HG02938 (cell line): ENCODE results near the gene WWOX.

Experiments
- ATAC-seq: cut with Tn5 transposase; IDR thresholded peaks from one replicate; pipeline ENCODE4 v1.9.1; 2021; ENCODE audit warnings: mild to moderate bottlenecking, moderate library complexity; ENCODE audit not compliant: unreplicated experiment

WWOX gene

DNA sequence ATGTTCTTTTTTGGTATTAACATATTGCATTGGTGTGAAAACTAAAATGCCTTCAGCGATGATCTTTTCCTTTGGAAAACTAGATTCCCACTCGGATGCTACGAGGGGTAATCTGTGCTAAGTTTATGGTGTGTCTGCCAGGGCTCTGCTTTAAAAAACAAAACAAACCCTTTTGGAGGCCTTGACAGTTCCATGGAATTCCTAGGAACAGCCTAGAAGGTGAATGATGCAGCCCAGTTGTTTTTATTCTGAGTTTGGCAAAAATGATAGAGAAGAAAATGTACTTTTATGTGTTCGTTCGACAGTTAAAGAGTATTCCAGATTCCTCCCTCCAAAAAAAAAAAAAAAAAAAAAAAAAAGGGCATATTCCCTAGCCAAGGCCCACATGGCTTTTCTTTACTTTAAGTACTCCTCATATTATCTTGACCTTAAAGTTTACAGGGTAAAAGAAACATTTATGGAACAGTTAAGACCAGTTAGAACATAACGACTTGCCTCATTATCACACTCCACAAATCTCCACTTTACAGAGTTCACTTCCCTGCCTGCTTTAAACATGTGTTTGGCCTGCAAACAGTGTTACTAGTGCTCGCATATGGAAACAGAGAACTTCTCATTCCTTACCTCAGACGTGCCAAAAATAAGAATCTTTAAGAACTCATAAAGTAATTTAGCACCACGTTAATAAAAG, 159.1 kb downstream of the WWOX start:
- no peak for ATAC-seq

DNA sequence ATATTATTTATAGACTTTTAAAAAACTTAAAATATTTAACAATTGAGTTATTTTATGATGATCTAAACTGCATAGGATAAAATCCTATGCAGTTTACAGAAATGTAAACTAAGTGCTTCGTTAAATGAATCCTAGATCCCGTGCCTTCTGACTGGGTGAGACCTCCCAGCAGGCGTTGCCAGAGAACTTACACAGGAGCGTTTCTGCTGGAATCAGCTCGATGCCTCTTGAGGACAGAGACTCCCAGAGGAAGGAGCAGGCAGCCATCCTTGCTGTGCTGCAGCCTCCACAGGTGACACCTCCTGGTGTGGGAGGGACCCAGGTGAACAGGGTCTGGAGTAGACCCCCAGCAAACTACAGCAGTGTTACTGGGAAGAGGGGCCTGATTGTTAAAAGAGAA, 160.4 kb downstream of the WWOX start:
- no peak for ATAC-seq

GRCh38 chr16:78264642-78265041, 165.2 kb downstream of the WWOX start:
- no peak for ATAC-seq

DNA sequence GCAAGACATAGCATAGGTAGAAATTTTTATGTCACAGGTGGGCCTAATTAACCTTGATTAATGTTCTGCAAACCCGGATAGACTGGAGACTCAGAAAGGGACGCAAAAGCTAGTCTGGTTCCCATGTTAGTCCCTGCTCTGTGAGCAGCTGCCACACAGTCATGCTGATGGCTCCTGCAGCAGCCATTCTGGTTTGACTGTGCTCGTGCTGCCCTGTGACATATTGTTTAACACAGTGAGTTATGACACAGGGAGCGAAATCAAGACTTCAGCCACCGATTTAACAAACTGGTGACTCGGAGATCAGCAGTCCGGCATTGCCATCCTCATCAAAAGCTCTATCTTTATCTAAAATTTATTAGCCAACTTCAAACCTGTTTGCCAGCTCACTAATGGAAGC, 169.8 kb downstream of the WWOX start:
- ATAC-seq = no peak

- no peak for ATAC-seq
Measured at GRCh38 chr16:78271981-78272380, 172.5 kb downstream of the WWOX start.

- no peak for ATAC-seq
Measured at GRCh38 chr16:78274771-78275170, 175.3 kb downstream of the WWOX start.

GRCh38 chr16:78275420-78275819, 176.0 kb downstream of the WWOX start:
- ATAC-seq = no peak

GRCh38 chr16:78277321-78278055, 178.0 kb downstream of the WWOX start:
- no peak for ATAC-seq

- no peak for ATAC-seq
Measured at GRCh38 chr16:78278056-78278450, 178.6 kb downstream of the WWOX start.

GRCh38 chr16:78281115-78281514, 181.7 kb downstream of the WWOX start:
- no peak for ATAC-seq

- no peak for ATAC-seq
Measured at GRCh38 chr16:78283548-78284251, 184.2 kb downstream of the WWOX start.

- ATAC-seq = no peak
Measured at GRCh38 chr16:78284326-78284725, 184.9 kb downstream of the WWOX start.

GRCh38 chr16:78284957-78285434, 185.5 kb downstream of the WWOX start:
- ATAC-seq = no peak

GRCh38 chr16:78285437-78285922, 186.0 kb downstream of the WWOX start:
- no peak for ATAC-seq

- ATAC-seq = no peak
Measured at GRCh38 chr16:78286065-78286464, 186.6 kb downstream of the WWOX start.

- ATAC-seq = no peak
Measured at GRCh38 chr16:78288888-78289287, 189.4 kb downstream of the WWOX start.

DNA sequence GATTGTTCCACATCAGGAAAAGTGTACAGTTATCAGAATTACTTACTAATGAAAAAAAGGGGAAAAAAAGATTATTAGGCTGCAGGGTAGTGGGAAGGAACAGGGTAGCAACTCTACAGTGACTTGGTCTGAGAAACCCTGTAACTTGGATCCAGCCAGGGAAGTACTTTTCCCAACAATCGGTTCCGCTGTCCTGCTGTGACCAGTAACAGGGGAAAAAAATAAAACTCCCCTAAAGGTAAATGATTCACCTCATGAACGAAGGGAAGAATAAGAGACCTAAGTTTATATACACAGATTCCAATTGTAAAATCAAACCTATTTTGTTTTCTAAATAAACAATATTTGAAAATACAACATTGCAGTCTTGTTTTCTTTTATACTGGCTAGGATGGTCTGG, 189.9 kb downstream of the WWOX start:
- no peak for ATAC-seq

DNA sequence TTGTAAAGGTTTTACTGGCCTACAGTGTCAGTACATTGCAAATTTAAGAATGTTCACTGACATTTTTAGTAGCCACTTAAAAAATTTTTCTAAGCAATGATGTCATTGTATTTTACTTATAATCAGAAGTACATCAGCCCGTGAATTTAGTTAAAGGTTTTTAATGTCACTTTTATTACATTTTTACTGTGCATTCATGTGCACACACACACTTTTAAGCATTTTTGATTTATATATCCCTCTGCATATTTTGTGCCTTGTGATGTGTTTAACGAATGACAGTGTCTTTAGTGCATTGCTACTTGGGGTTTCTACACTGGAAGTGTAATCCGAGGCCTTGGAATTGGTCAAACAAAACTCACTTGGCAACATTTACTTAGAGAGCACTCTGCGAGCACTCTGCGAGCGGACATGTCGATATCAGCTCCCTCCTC, 190.4 kb downstream of the WWOX start:
- no peak for ATAC-seq

GRCh38 chr16:78290395-78290794, 190.9 kb downstream of the WWOX start:
- ATAC-seq = no peak

DNA sequence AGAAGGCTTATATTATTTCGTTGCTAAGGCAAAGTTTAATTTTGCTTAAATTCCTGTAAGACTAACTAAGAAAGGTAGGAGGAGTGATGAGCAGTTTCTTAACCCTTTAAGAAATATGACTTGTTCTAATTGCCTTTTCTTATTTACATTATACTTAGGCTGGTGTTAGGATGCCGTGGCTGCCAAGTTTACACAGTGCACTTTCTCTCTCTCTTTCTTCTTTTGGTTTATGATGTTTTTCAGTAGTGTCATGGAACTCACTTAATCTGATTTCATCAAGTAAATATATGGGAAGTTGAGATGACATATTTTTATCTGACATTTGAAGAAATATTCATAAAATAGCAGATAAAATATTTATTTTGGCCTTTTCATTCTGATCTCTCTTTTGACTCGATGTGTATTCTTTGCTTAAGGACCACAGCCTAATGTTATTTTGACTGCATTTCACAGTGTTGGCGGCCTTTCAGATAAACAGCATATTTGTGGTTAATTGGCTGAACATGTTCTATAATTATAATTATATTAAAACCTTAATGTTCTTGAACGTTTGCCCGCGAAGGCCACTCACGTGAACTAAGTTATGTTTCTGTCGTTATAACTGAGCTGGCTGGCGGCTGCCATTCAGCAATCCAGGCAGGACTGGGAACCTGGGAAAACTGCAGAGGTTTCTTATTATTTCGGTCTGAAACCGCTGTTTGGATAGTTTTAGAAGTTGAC, 191.6 kb downstream of the WWOX start:
- no peak for ATAC-seq

DNA sequence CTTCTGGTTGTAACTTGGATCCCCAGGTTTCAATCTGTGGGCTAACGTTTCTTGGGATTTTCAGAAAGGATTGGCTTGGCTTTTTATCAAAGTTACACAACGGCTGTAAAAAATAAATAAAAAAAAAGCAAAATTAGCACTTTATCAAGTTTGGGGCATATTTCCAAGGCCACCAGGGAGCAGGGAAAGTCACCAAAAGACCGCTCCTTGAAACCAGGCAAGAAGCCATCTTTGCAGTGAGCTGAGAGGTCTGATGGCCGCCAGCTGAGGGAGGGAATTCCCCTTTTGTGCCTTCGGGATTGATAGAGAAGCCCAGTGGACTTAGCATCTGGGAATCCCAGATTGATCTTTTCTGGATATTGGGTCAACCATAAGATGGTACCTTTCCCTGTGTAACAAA, 192.2 kb downstream of the WWOX start:
- no peak for ATAC-seq
